MM.1S (cell line): ENCODE measurements around the gene POLD4.
"Not testable (repeated sequence)": the region's sequence is repeated elsewhere in the genome, so short reads cannot be mapped to it uniquely, and the experiment has no call there.

ENCODE experiments used
- EZH2 ChIP-seq: fragments of 300-600 bp; sonication (generic); optimal IDR thresholded peaks from 2 replicates; pipeline ENCODE3; 2017; ENCODE audit warnings: low read depth, mild to moderate bottlenecking, antibody characterized with exemption, low read length, mixed read lengths
- EZH2phosphoT487 ChIP-seq: fragments of 300-600 bp; sonication (generic); IDR thresholded peaks from 2 replicates; pipeline ENCODE4 v1.6.1; 2018; ENCODE audit warnings: antibody characterized with exemption, low read length
- TF ChIP-seq, protein P1 (sequence below): fragments of 300-600 bp; sonication (generic); IDR thresholded peaks from 2 replicates; pipeline ENCODE4 v1.5.1; 2016; ENCODE audit warnings: antibody characterized with exemption, low read length, mixed read lengths

DNA sequence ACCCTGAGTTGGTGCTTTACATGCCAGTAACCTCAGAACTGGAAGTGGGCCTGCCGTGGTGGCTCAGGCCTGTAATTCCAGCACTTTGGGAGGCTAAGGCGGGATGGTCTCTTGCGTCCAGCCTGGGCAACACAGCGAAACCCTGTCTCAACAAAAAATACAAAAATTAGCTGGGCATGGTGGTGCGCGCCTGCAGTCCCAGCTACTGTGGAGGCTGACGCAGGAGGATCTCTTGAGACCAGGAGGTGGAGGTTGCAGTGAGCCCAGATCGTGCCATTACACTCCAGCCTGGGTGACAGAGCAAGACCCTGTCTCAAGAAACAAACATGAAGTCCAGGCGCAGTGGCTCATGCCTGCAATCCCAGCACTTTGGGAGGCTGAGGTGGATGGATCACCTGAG is 49.7 kb upstream of the POLD4 start:
- TF ChIP-seq EZH2, EZH2phosphoT487: not testable (repeated sequence)
- TF ChIP-seq, protein P1, sequence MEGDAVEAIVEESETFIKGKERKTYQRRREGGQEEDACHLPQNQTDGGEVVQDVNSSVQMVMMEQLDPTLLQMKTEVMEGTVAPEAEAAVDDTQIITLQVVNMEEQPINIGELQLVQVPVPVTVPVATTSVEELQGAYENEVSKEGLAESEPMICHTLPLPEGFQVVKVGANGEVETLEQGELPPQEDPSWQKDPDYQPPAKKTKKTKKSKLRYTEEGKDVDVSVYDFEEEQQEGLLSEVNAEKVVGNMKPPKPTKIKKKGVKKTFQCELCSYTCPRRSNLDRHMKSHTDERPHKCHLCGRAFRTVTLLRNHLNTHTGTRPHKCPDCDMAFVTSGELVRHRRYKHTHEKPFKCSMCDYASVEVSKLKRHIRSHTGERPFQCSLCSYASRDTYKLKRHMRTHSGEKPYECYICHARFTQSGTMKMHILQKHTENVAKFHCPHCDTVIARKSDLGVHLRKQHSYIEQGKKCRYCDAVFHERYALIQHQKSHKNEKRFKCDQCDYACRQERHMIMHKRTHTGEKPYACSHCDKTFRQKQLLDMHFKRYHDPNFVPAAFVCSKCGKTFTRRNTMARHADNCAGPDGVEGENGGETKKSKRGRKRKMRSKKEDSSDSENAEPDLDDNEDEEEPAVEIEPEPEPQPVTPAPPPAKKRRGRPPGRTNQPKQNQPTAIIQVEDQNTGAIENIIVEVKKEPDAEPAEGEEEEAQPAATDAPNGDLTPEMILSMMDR, result not testable (repeated sequence)
